Naive B cell (primary cell): ENCODE measurements around the gene CTAGE4. TPM values are rescaled to one million over a fixed set of nuclear protein-coding genes. Genes with fewer than 3 reads are reported as not detected.
"Not testable (repeated sequence)": the region's sequence is repeated elsewhere in the genome, so short reads cannot be mapped to it uniquely, and the experiment has no call there.

ENCODE experiments used
- ATAC-seq, 2 donors: fragments of 150-1000 bp; cut with Tn5 transposase; 2 replicates each; pipeline ENCODE4 v1.10.0; 2021; ENCODE audit warnings: low read depth in 2 of 2, mild to moderate bottlenecking in 2 of 2, moderate library complexity in 2 of 2
- DNase-seq: peaks from one replicate; pipeline ENCODE4 v3.0.0; 2022
- H3K27ac Mint-ChIP-seq, 6 donors: one replicate each; pipeline ENCODE4 v1.8.0; 2020 to 2022; ENCODE audit warnings: mild to moderate bottlenecking in 6 of 6, mixed read lengths in 6 of 6, moderate library complexity in 5 of 6, inconsistent platforms in 2 of 6
- H3K27me3 Mint-ChIP-seq, 3 donors: one replicate each; pipeline ENCODE4 v1.8.0; 2021 to 2022; ENCODE audit warnings: mixed read lengths in 3 of 3, mild to moderate bottlenecking in 1 of 3
- H3K36me3 Mint-ChIP-seq, 2 donors: one replicate each; pipeline ENCODE4 v1.8.0; 2020 to 2022; ENCODE audit warnings: mixed read lengths in 2 of 2, inconsistent platforms in 1 of 2, mild to moderate bottlenecking in 1 of 2
- H3K4me1 Mint-ChIP-seq, 3 donors: one replicate each; pipeline ENCODE4 v1.8.0; 2020 to 2022; ENCODE audit warnings: mixed read lengths in 3 of 3, inconsistent platforms in 1 of 3, mild to moderate bottlenecking in 1 of 3, moderate library complexity in 1 of 3
- H3K4me3 Mint-ChIP-seq, 8 donors: one replicate each; pipeline ENCODE4 v1.8.0; 2020 to 2022; ENCODE audit warnings: mild to moderate bottlenecking in 8 of 8, mixed read lengths in 8 of 8, moderate library complexity in 8 of 8, inconsistent platforms in 2 of 8
- H3K9me3 Mint-ChIP-seq, 7 donors: one replicate each; pipeline ENCODE4 v1.8.0; 2020 to 2022; ENCODE audit warnings: mixed read lengths in 7 of 7, mild to moderate bottlenecking in 5 of 7, inconsistent platforms in 2 of 7, moderate library complexity in 1 of 7
- polyA plus RNA-seq, 6 donors: library from polyadenylated mRNA; unstranded; fragments of 300-500 nt; fragmentation: Illumina TruSeq; gene quantifications; one replicate each; pipeline ENCODE4 v1.2.3, GENCODE V29; 2021; ENCODE audit warnings: low read depth in 6 of 6

CTAGE4 gene
- polyA plus RNA-seq, 6 donors from 2014 or later, result 0.13 TPM; not detected in 5

DNA sequence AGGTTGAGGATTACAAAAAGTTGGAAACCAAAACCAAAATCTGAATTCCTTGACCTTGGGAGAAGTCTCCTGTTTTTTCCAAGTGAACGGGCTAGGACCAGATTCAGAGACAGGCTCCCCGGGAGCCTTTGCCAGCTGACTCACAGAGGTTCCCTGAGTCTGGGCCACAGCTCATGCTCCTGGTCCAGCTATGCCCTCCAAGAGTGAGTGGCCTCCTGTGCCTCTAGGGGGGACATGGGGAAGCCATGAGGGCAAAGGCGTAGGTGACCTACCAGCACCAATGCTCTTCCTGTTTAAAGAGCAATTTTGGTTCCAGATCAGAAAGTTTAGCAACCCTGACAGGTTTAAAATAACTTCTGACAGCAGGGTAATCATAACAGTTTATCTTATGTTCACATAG is 45.5 kb downstream of the CTAGE4 start:
- H3K27me3 Mint-ChIP-seq, H3K27ac Mint-ChIP-seq, ATAC-seq, H3K36me3 Mint-ChIP-seq, H3K9me3 Mint-ChIP-seq, DNase-seq, H3K4me3 Mint-ChIP-seq, H3K4me1 Mint-ChIP-seq: not testable (repeated sequence)

DNA sequence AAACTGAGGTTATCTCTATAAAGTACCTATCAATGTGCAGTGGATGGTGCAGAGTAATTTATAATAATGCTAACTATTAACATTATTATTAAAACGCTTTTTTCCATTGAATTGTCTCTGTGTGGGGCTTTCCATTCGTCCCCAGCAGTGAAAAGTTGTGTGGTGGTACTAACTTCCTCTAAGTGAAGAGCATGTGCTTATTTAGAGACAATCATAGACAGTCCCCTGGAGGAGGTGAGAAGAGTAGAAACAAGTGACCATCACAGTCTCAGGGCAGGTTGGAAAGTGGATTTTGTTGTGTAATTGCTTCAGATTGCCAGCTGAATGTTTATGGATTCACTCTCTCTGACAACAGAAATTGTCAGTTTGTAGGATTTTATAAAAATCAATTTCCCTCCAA is 47.8 kb downstream of the CTAGE4 start:
- not testable (repeated sequence) for H3K36me3 Mint-ChIP-seq, H3K27me3 Mint-ChIP-seq
- ATAC-seq, result peak; percentile 54 to 57

GRCh38 chr7:144233039-144233438 is 49.8 kb downstream of the CTAGE4 start:
- not testable (repeated sequence) for H3K36me3 Mint-ChIP-seq, H3K27ac Mint-ChIP-seq, H3K4me3 Mint-ChIP-seq, H3K9me3 Mint-ChIP-seq, H3K27me3 Mint-ChIP-seq, DNase-seq, ATAC-seq, H3K4me1 Mint-ChIP-seq

More for the DNA sequence above, 47.8 kb downstream of the CTAGE4 start:
- not testable (repeated sequence) for H3K27ac Mint-ChIP-seq, H3K4me1 Mint-ChIP-seq, H3K4me3 Mint-ChIP-seq, DNase-seq, H3K9me3 Mint-ChIP-seq

Other genes starting within 250 kb of the CTAGE4 start
- not detected for gene OR2F2, start 248.2 kb upstream of the CTAGE4 start, polyA plus RNA-seq
- not detected for gene OR2F1, start 228.6 kb upstream of the CTAGE4 start, polyA plus RNA-seq
- gene OR6B1, start 183.1 kb upstream of the CTAGE4 start, polyA plus RNA-seq, result not detected
- not detected for gene OR2A5, start 134.5 kb upstream of the CTAGE4 start, polyA plus RNA-seq
- not detected for gene OR2A25, start 113.7 kb upstream of the CTAGE4 start, polyA plus RNA-seq
- gene OR2A12, start 97.2 kb upstream of the CTAGE4 start, polyA plus RNA-seq, result not detected
- gene OR2A2, start 73.9 kb upstream of the CTAGE4 start, polyA plus RNA-seq, result not detected
- not detected for gene OR2A14, start 60.3 kb upstream of the CTAGE4 start, polyA plus RNA-seq
- gene ARHGEF35, start 12.4 kb downstream of the CTAGE4 start, polyA plus RNA-seq, result 1 to 10 TPM; 2.8 to 5.7 (median 4.3) TPM
- gene OR2A42, start 56.1 kb downstream of the CTAGE4 start, polyA plus RNA-seq, result under 1 TPM in 1 of 6 donors, not detected in 5; 0.97 TPM
- gene OR2A7, start 81.3 kb downstream of the CTAGE4 start, polyA plus RNA-seq, result 1 to 10 TPM in 2 of 6 donors, under 1 TPM in 3, not detected in 1; 0.47 to 1.4 (median 0.86) TPM
- gene CTAGE8, start 85.8 kb downstream of the CTAGE4 start, polyA plus RNA-seq, result 1 to 10 TPM in 1 of 6 donors, under 1 TPM in 3, not detected in 2; 0.22 to 1.2 (median 0.60) TPM
- gene OR2A1, start 129.0 kb downstream of the CTAGE4 start, polyA plus RNA-seq, result 1 to 10 TPM in 1 of 6 donors, under 1 TPM in 1, not detected in 4; 0.21 to 1.5 TPM
- 1 to 10 TPM in 5 of 6 donors, not detected in 1; 1.3 to 5.7 (median 1.9) TPM for gene ARHGEF5, start 171.9 kb downstream of the CTAGE4 start, polyA plus RNA-seq
- not detected for gene NOBOX, start 220.2 kb downstream of the CTAGE4 start, polyA plus RNA-seq